B cell (primary cell): ENCODE results near the gene PARVB. TPM values are rescaled to one million over a fixed set of nuclear protein-coding genes. Genes with fewer than 3 reads are reported as not detected.

Source experiments
- ATAC-seq: fragments of 200-7000 bp; cut with Tn5 transposase; one replicate; pipeline ENCODE4 v1.10.0; 2021; ENCODE audit warnings: low read depth, mild to moderate bottlenecking, moderate number of reproducible peaks, moderate library complexity
- CTCF ChIA-PET: fragments of 350-600 bp; sonication (Branson Sonifier 250); formaldehyde crosslinking; loops from one replicate; lab custom pipeline; 2021; ENCODE audit warnings: antibody characterized with exemption, inconsistent platforms; lab: Charles Lee
- POLR2A ChIA-PET: fragments of 350-600 bp; sonication (Branson Sonifier 250); formaldehyde crosslinking; loops from one replicate; lab custom pipeline; 2021; ENCODE audit warnings: antibody characterized with exemption; lab: Charles Lee
- DNase-seq: peaks from one replicate; pipeline ENCODE4 v3.0.0; 2013
- H2AFZ ChIP-seq: 2 replicates; pipeline ENCODE4 v1.6.1; 2012; ENCODE audit warnings: mild to moderate bottlenecking, low read depth, low read length; ENCODE audit not compliant: insufficient read depth, poor library complexity, severe bottlenecking
- H3K27ac ChIP-seq, 2 donors: 1 replicate in 1 of 2; 2 replicates in 1 of 2; pipeline ENCODE4 v1.5.1; 2012 to 2013; ENCODE audit warnings: low read length in 2 of 2, mild to moderate bottlenecking in 2 of 2, moderate library complexity in 1 of 2
- H3K27me3 ChIP-seq, 4 experiments: fragments of 200-600 bp in 1 of 4; sonication (generic) in 1 of 4; replicated peaks in 1 of 4; 1 replicate in 2 of 4; 2 replicates in 2 of 4; pipeline versions ENCODE4 v1.6.1 to v1.7.0; 2013 to 2016; ENCODE audit warnings: low read length in 3 of 4, mild to moderate bottlenecking in 2 of 4, mixed read lengths in 1 of 4, moderate library complexity in 1 of 4; ENCODE audit not compliant: insufficient read depth in 4 of 4, control insufficient read depth in 3 of 4; ENCODE audit errors: control extremely low read depth in 1 of 4
- H3K36me3 ChIP-seq, 2 experiments: replicated peaks in 1 of 2; 1 replicate in 1 of 2; 2 replicates in 1 of 2; pipeline versions ENCODE4 v1.6.1 to v1.7.1; 2013; ENCODE audit warnings: low read length in 1 of 2; ENCODE audit not compliant: insufficient read depth in 2 of 2, control insufficient read depth in 1 of 2; ENCODE audit errors: control extremely low read depth in 1 of 2, extremely low read depth in 1 of 2
- H3K4me1 ChIP-seq, 2 donors: fragments of 200-600 bp in 1 of 2; sonication (generic) in 1 of 2; 1 replicate in 1 of 2; 2 replicates in 1 of 2; pipeline versions ENCODE4 v1.5.1 to v1.6.1; 2013 to 2017; ENCODE audit warnings: low read length in 2 of 2; ENCODE audit not compliant: control insufficient read depth in 2 of 2, insufficient read depth in 2 of 2
- H3K4me2 ChIP-seq: replicated peaks from 2 replicates; pipeline ENCODE3; 2012; ENCODE audit warnings: mild to moderate bottlenecking, low read depth, low read length; ENCODE audit not compliant: poor library complexity, severe bottlenecking
- H3K4me3 ChIP-seq, 5 experiments: fragments of 200-600 bp in 1 of 5; sonication (generic) in 1 of 5; 1 replicate in 3 of 5; 2 replicates in 2 of 5; pipeline versions ENCODE4 v1.5.1 to v1.7.0; 2011 to 2016; ENCODE audit warnings: low read length in 4 of 5, mild to moderate bottlenecking in 4 of 5, low read depth in 2 of 5, control low read depth in 1 of 5, moderate library complexity in 1 of 5; ENCODE audit not compliant: insufficient read depth in 1 of 5; ENCODE audit errors: control extremely low read depth in 1 of 5, extremely low read depth in 1 of 5
- H3K79me2 ChIP-seq: fragments of 200-600 bp; sonication (generic); one replicate; pipeline ENCODE4 v1.6.0; 2016; ENCODE audit warnings: low read length; ENCODE audit not compliant: control insufficient read depth, insufficient read depth
- H3K9ac ChIP-seq: fragments of 200-600 bp; sonication (generic); 2 replicates; pipeline ENCODE4 v1.6.1; 2017; ENCODE audit warnings: mild to moderate bottlenecking, low read length, moderate library complexity
- H3K9me3 ChIP-seq, 3 donors: one replicate each; pipeline versions ENCODE4 v1.6.1 to v1.7.1; 2013; ENCODE audit warnings: low read length in 2 of 3; ENCODE audit not compliant: control insufficient read depth in 2 of 3, insufficient read depth in 1 of 3; ENCODE audit errors: control extremely low read depth in 1 of 3
- H4K20me1 ChIP-seq: 2 replicates; pipeline ENCODE4 v1.6.0; 2012; ENCODE audit warnings: mild to moderate bottlenecking, low read length; ENCODE audit not compliant: insufficient read depth, control insufficient read depth, poor library complexity, severe bottlenecking
- H3K27ac Mint-ChIP-seq: one replicate; pipeline ENCODE4 v1.8.0; 2021; ENCODE audit warnings: mixed read lengths
- H3K27me3 Mint-ChIP-seq: one replicate; pipeline ENCODE4 v1.8.0; 2021; ENCODE audit warnings: mixed read lengths
- H3K4me1 Mint-ChIP-seq: one replicate; pipeline ENCODE4 v1.8.0; 2021; ENCODE audit warnings: mixed read lengths
- H3K4me3 Mint-ChIP-seq: one replicate; pipeline ENCODE4 v1.8.0; 2021; ENCODE audit warnings: mixed read lengths
- H3K9me3 Mint-ChIP-seq: one replicate; pipeline ENCODE4 v1.8.0; 2022; ENCODE audit warnings: mixed read lengths; ENCODE audit not compliant: insufficient read depth
- CTCF ChIP-seq: fragments of 200-600 bp; IDR thresholded peaks from one replicate; pipeline ENCODE4 v1.8.0; 2022; ENCODE audit warnings: antibody characterized with exemption, mild to moderate bottlenecking
- EZH2 ChIP-seq: IDR thresholded peaks from 2 replicates; pipeline ENCODE4 v1.6.1; 2012; ENCODE audit warnings: borderline replicate concordance, low read depth, mild to moderate bottlenecking, moderate library complexity, low read length; ENCODE audit not compliant: insufficient read depth, poor library complexity, severe bottlenecking
- WGBS: methylation state at CpG from one replicate; pipeline ENCODE4 v1.1.5; 2013; ENCODE audit warnings: missing lambda C conversion rate; ENCODE audit not compliant: insufficient coverage; 5-methylcytosine and 5-hydroxymethylcytosine counted together
- intact Hi-C: fragments of 100-400 bp; cut with micrococcal nuclease; formaldehyde crosslinking; loops from one replicate; pipeline ENCODE4 v1.10.0; 2022
- polyA plus RNA-seq: library from polyadenylated mRNA; depleted of rRNA; stranded (reverse); fragments of >200 nt; gene quantifications from 2 replicates; pipeline ENCODE4 v1.2.3, GENCODE V29; 2012
- total RNA-seq, 2 donors: library from RNA; stranded (reverse); fragments of 120-200 nt in 1 of 2; gene quantifications; 1 replicate in 1 of 2; 2 replicates in 1 of 2; pipeline versions ENCODE4 v1.2.3 to v1.2.4, GENCODE V29; 2013 to 2022

PARVB gene
- total and polyA plus RNA-seq, 2 donors (not counting 1 experiment from before 2014, with no cell fraction given): 48.0 to 49.4 TPM

GRCh38 chr22:44047891-44048301 is 23.8 kb downstream of the PARVB start:
- no peak for TF ChIP-seq EZH2
- no peak for TF ChIP-seq CTCF

GRCh38 chr22:44049486-44050231 is 25.6 kb downstream of the PARVB start:
- intact Hi-C loops: no loop called here
- no peak for TF ChIP-seq CTCF
- TF ChIP-seq EZH2: no peak
- WGBS: 36% methylated on average over 15 of the region's 20 CpGs
- peak overlapping the region; percentile 54 for H3K4me2 ChIP-seq
- H3K27ac ChIP-seq: no peak overlapping the region
- peaks cover 60% of the 10 kb centered on the region for H3K4me1 Mint-ChIP-seq
- ChIA-PET CTCF (interaction anchor here (1.1 to 2.5 kb wide), 3 partner anchors 32 to 56 kb away, joined by 4 to 10 read pairs (median 6); no protein-coding TSS in a partner anchor), POLR2A (interaction anchor here (1.8 kb wide), 1 partner anchor 25 kb away, joined by 4 read pairs; the partner anchor contains the start of gene PARVB)
- H3K27me3 ChIP-seq: no peaks in the 10 kb centered on the region
- H3K9me3 Mint-ChIP-seq: no peaks in the 10 kb centered on the region
- H3K9ac ChIP-seq: no peak overlapping the region
- peak overlapping the region; percentile 8 for H2AFZ ChIP-seq
- ATAC-seq: no peak
- peaks cover 95% of the 10 kb centered on the region for H3K79me2 ChIP-seq
- peaks cover 54% of the 10 kb centered on the region for H4K20me1 ChIP-seq
- H3K4me1 ChIP-seq: peaks cover 17 to 19% of the 10 kb centered on the region in 2 donors
- peak overlapping the region; percentile 55 for H3K4me3 Mint-ChIP-seq
- no peaks in the 10 kb centered on the region for H3K9me3 ChIP-seq
- H3K36me3 ChIP-seq: peaks cover 0 to 17% of the 10 kb centered on the region in 2 experiments
- no peak overlapping the region for H3K4me3 ChIP-seq
- H3K27me3 Mint-ChIP-seq: no peaks in the 10 kb centered on the region
- DNase-seq: peak; percentile 37
- H3K27ac Mint-ChIP-seq: no peak overlapping the region

More at GRCh38 chr22:44047891-44048301, 23.8 kb downstream of the PARVB start:
- Histone ChIP-seq H3K27me3 (no peaks in the 10 kb centered on the region), H3K9me3 (no peaks in the 10 kb centered on the region), H2AFZ (no peak overlapping the region), H3K4me2 (peak overlapping the region; percentile 39), H3K27ac (no peak overlapping the region), H3K36me3 (peaks cover 0 to 17% of the 10 kb centered on the region in 2 experiments), H3K79me2 (peaks cover 88% of the 10 kb centered on the region), H3K9ac (no peak overlapping the region), H3K4me3 (peak overlapping the region in 1 of 5 experiments; percentile 15), H4K20me1 (peaks cover 54% of the 10 kb centered on the region), H3K4me1 (peaks cover 28 to 29% of the 10 kb centered on the region in 2 donors)
- ChIA-PET CTCF (interaction anchor here (0.8 to 3.3 kb wide), 5 partner anchors 16 to 55 kb away, joined by 3 to 9 read pairs (median 5); no protein-coding TSS in a partner anchor), POLR2A (interaction anchor here (0.6 kb wide), 1 partner anchor 14 kb away, joined by 6 read pairs; no protein-coding TSS in a partner anchor)
- H3K4me3 Mint-ChIP-seq: peak overlapping the region; percentile 73
- no peaks in the 10 kb centered on the region for H3K27me3 Mint-ChIP-seq
- H3K4me1 Mint-ChIP-seq: peaks cover 69% of the 10 kb centered on the region
- 48% methylated on average over 7 of the region's 9 CpGs for WGBS
- H3K9me3 Mint-ChIP-seq: no peaks in the 10 kb centered on the region
- peak; percentile 28 for ATAC-seq
- DNase-seq: peak; percentile 46
- intact Hi-C loops: loop anchor here (1.0 kb wide), 1 partner anchor 21 kb away; no protein-coding TSS in a partner anchor
- peak overlapping the region; percentile 56 for H3K27ac Mint-ChIP-seq
